Activated naive CD8-positive, alpha-beta T cell treated with anti-CD3 and anti-CD28 coated beads, Interleukin-2, amount 10 ng/mL, durations not matched to agents 7 days and 5 days (primary cell): ENCODE results near the gene ADAMTS1. TPM values are rescaled to one million over a fixed set of nuclear protein-coding genes. Genes with fewer than 3 reads are reported as not detected.

ENCODE experiments used
- ATAC-seq: fragments of 150-1000 bp; cut with Tn5 transposase; one replicate; pipeline ENCODE4 v1.10.0; 2021; ENCODE audit warnings: low read depth, moderate library complexity
- POLR2A ChIA-PET: fragments of 350-600 bp; sonication (Branson Sonifier 250); formaldehyde crosslinking; loops from one replicate; lab custom pipeline; 2021; ENCODE audit warnings: antibody characterized with exemption; lab: Charles Lee
- DNase-seq: peaks from one replicate; pipeline ENCODE4 v3.0.0; 2021
- H3K27ac Mint-ChIP-seq: one replicate; pipeline ENCODE4 v1.8.0; 2022; ENCODE audit warnings: mild to moderate bottlenecking, mixed read lengths
- H3K27me3 Mint-ChIP-seq: one replicate; pipeline ENCODE4 v1.8.0; 2022; ENCODE audit warnings: mild to moderate bottlenecking, moderate library complexity, mixed read lengths
- H3K36me3 Mint-ChIP-seq: one replicate; pipeline ENCODE4 v1.8.0; 2021; ENCODE audit warnings: mild to moderate bottlenecking, mixed read lengths
- H3K4me1 Mint-ChIP-seq: one replicate; pipeline ENCODE4 v1.8.0; 2021; ENCODE audit warnings: mixed read lengths
- H3K4me3 Mint-ChIP-seq: one replicate; pipeline ENCODE4 v1.8.0; 2022; ENCODE audit warnings: mild to moderate bottlenecking, moderate library complexity, mixed read lengths
- H3K9me3 Mint-ChIP-seq: one replicate; pipeline ENCODE4 v1.8.0; 2021; ENCODE audit warnings: mixed read lengths
- total RNA-seq, 2 experiments: library from RNA; stranded (reverse); gene quantifications; one replicate each; pipeline ENCODE4 v1.2.3, GENCODE V29; 2021

Gene ADAMTS1
- total RNA-seq, 2 experiments from 2014 or later, result 0.96 to 1.6 TPM

DNA sequence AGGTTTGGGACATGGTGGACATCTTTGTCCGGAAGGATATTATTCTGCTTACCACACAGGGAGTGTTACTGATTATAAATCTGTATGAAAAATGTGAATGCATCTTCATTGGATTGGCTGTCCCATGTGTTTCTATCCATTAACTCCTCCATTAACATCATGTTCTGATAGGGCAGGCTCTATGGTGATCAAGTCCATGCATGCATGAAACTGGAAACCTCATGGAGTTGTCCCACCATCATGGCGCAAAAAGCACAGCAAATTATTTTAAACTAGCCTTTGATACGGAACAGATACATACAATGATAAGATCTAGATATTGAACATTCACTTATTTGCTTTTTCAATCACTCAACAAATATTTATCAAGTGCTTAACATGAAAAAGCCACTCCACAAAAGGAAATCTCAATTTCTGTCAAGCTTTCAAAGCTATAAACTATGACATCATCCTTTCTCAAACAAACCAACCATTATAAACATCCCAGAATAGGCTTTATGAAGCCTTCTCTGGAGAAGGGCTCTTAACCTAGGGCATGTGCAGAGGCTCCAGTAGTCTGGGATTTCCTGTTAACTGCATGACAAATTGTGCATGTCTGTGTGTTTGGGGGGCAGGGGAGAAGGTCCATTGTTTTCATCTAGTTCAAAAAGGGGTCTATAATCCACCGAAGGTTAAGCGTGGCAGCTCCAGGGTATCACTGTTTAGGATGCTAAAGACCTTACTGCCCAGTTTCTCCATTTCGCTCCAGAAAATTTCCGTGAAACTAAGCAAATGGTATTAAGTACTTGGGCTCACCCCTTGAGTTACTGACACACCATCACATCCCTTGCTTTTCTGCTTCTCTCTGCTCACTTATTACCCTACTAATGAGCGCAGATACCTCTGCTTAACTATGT is 46.1 kb downstream of the ADAMTS1 start:
- Mint-ChIP-seq H3K27ac (no peak overlapping the region), H3K27me3 (peaks cover 8% of the 10 kb centered on the region), H3K36me3 (no peaks in the 10 kb centered on the region), H3K9me3 (peaks cover 1% of the 10 kb centered on the region), H3K4me1 (no peaks in the 10 kb centered on the region), H3K4me3 (no peak overlapping the region)
- ATAC-seq (no peak), DNase-seq (no peak)
- POLR2A ChIA-PET, result no interaction called here

DNA sequence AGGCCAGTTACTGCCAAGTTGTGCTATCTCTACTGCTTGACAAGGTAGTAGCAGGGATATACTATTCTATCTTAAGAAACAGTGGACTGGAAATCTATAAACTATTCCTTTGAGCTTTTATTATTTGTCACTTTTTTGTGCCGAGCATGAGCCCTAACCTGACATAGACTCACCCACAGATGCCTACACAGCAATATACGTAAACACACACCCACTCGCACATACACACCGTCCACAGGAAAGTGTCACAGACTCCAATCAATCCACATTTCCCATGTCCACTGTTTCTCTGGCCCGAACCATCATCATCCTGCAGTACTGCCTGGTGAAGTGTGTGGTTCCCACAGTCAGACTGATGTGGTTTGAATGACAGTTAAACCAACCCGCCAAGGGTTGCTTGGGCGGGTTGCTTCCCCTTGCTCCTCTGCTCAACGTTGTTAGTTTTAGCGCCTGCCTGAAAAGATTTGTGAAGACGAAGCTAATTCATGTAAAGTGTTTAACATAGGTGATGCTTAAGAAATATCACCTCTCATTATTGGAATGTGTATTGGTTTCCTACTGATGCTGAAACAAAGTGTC is 47.2 kb downstream of the ADAMTS1 start:
- no peak overlapping the region for H3K4me3 Mint-ChIP-seq
- H3K27me3 Mint-ChIP-seq, result peaks cover 5% of the 10 kb centered on the region
- H3K36me3 Mint-ChIP-seq, result no peaks in the 10 kb centered on the region
- ATAC-seq (no peak), DNase-seq (no peak)
- POLR2A ChIA-PET, result no interaction called here
- no peaks in the 10 kb centered on the region for H3K4me1 Mint-ChIP-seq
- H3K27ac Mint-ChIP-seq, result no peak overlapping the region
- peaks cover 1% of the 10 kb centered on the region for H3K9me3 Mint-ChIP-seq

DNA sequence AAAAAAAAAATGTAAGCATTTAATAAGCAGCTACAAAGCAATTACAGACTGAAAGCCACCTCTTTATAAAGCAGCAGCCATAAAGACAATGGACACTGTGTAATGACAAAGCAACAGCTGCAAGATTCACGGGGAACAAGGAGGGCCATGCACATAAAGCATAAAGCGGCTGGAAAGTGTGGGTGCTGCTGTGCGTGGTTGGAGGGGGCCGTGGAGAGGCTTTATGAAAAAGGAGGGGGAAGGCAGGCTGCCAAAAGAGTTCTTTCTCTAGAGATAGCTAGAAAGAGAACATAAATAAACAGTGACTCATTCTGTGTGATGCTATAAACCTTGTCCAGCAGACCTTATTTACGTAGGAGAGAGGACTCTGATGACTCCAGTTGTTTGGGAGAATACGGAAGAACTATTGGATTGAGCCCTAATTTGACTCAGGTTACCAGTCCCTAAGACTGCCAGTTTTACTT is 49.3 kb downstream of the ADAMTS1 start:
- H3K4me3 Mint-ChIP-seq, result no peak overlapping the region
- H3K27me3 Mint-ChIP-seq, result peaks cover 5% of the 10 kb centered on the region
- ATAC-seq (no peak), DNase-seq (no peak)
- no peaks in the 10 kb centered on the region for H3K4me1 Mint-ChIP-seq
- no peaks in the 10 kb centered on the region for H3K36me3 Mint-ChIP-seq
- peaks cover 1% of the 10 kb centered on the region for H3K9me3 Mint-ChIP-seq
- POLR2A ChIA-PET, result no interaction called here
- no peak overlapping the region for H3K27ac Mint-ChIP-seq

DNA sequence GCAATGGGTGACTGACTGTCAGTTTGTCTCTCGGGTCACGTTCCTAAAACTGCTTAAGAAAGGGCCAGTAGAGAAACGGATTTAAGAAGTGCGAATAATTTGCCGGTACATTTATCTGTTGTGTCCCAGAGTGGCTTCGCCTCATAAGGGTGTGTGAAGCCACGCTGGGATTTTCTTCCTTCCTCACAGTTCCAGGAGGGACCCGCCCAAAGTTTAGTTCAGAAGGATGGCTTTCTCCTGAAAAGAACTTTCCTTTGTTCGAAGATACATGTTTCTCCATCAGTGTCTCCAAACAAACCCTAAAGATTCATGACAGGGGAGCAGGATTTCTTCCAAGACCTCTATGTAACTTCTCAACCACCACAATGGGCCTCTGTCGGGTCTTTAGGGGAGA is 49.8 kb downstream of the ADAMTS1 start:
- DNase-seq, result no peak
- Mint-ChIP-seq H3K4me3 (no peak overlapping the region), H3K27me3 (peaks cover 5% of the 10 kb centered on the region), H3K4me1 (no peaks in the 10 kb centered on the region), H3K9me3 (peaks cover 1% of the 10 kb centered on the region), H3K36me3 (no peaks in the 10 kb centered on the region), H3K27ac (no peak overlapping the region)
- POLR2A ChIA-PET, result no interaction called here
- ATAC-seq, result no peak

DNA sequence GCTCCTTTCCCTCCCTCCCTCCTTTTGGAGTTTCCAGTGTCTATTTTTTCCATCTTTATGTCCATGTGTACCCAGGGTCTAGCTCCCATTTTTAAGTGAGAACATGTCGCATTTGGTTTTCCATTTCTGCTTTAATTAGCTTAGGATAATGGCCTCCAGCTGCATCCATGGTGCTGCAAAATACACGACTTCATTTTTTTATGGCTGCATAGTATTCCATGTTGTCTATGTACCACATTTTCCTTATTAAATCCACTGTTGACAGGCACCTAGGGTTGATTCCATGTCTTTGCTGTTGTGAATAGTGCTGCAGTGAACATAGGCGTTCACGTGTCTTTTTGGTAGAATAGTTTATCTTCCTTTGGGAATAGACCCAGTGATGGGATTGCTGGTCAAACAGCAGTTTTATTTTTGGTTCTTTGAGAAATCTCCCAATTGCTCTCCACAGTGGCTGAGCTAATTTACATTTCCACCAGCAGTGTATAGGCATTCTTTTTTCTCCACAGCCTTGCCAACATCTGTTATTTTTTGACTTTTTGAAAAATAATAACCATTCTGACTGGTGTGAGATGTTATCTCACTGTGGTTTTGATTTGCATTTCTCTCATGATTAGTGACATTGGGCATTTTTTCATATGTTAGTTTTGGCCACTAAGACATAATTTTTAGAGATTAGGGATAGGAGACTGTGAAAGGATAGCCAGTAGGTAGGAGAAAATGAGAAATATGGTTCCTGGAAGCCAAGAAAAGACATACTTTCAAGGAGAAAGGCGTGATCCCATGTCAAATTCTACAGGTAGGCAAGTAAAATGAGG is 50.4 kb downstream of the ADAMTS1 start:
- Mint-ChIP-seq H3K27ac (no peak overlapping the region), H3K9me3 (peaks cover 1% of the 10 kb centered on the region), H3K36me3 (no peaks in the 10 kb centered on the region), H3K4me1 (no peaks in the 10 kb centered on the region), H3K27me3 (peaks cover 5% of the 10 kb centered on the region), H3K4me3 (no peak overlapping the region)
- POLR2A ChIA-PET, result no interaction called here
- DNase-seq (no peak), ATAC-seq (no peak)

DNA sequence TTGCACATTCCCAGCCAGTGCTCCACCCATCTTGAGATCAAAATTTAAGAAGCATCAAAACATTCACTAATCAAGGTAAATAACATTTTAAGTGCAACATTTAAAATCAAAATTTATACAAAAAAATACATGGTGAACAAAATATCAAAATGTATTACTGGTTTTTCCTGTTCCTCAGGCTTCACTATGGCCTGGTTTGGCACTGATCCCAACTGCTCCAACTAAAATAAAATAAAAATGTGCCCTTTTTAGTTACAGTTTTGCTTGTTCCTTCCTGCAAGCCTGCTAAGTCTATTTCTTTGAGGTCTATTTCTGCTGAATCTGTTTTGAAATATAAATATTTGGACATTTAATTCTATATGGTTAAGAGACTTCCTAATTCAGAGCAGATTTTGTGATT is 54.9 kb downstream of the ADAMTS1 start:
- DNase-seq (no peak), ATAC-seq (no peak)
- Mint-ChIP-seq H3K4me1 (no peaks in the 10 kb centered on the region), H3K9me3 (no peaks in the 10 kb centered on the region), H3K4me3 (no peak overlapping the region), H3K27ac (no peak overlapping the region), H3K27me3 (peaks cover 2% of the 10 kb centered on the region), H3K36me3 (no peaks in the 10 kb centered on the region)
- POLR2A ChIA-PET, result no interaction called here

DNA sequence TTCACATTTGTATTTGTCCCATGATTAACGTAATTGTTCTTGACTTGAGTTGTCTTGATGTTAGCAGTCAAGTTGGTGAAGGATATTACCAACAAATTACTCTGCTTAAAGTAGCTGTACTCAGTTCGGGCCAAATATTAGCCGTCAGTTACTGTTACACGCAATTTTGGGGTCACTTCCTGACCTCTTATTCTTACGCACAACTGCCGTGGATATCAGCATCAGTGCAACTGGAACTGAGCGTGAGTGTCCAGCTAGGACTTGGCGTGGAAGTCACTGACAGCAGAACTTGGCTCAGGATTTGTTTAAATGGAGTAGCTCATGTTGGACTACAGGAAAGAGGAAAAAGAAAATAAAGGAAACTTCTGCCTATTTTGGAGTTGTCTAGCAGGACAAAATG is 56.4 kb downstream of the ADAMTS1 start:
- Mint-ChIP-seq H3K4me1 (no peaks in the 10 kb centered on the region), H3K27me3 (peaks cover 4% of the 10 kb centered on the region), H3K4me3 (no peak overlapping the region), H3K9me3 (no peaks in the 10 kb centered on the region), H3K27ac (no peak overlapping the region), H3K36me3 (no peaks in the 10 kb centered on the region)
- POLR2A ChIA-PET, result no interaction called here
- ATAC-seq (no peak), DNase-seq (no peak)

Other genes starting within 250 kb of the ADAMTS1 start
- not detected for gene ADAMTS5, start 121.7 kb upstream of the ADAMTS1 start, total RNA-seq